Measurements from ENCODE around the gene KRTAP4-5.

DNA sequence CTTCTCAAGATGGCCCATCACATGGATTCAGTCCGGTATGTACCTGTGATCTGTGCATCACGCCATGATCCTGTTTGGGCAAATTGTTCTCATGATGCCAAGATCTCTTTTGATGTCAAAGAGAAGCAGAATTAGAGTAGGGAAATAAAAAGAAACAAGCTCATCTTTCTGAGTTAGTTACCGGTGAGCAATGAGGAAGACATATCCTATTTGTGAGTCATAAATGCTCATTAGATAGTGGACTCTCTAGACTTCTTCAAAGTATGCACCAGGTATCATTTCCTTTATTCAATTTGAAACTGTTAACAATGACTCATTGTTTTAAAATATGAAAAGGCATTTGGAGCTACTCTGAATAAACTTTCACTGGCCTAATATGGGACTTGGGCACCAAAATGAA is 17.6 kb downstream of the KRTAP4-5 start:
- TF ChIP-seq EZH2phosphoT487 (IDR thresholded peaks at IDR 0.05; ENCODE audit: insufficient read depth, low read depth) (no peak), EZH2 (IDR thresholded peaks at IDR 0.05; ENCODE audit: insufficient read depth, poor library complexity, severe bottlenecking) (no peak)

Measured in GM23248 (cell line).